H9 (cell line): ENCODE results near the gene KIF13A. TPM values are rescaled to one million over a fixed set of nuclear protein-coding genes. Genes with fewer than 3 reads are reported as not detected.

Experiments used
- DNase-seq: peaks from one replicate; pipeline ENCODE4 v3.0.0-alpha.2; 2017
- H2AFZ ChIP-seq: one replicate; pipeline ENCODE4 v1.6.1; 2013; ENCODE audit warnings: mild to moderate bottlenecking, low read length, control low read depth, moderate library complexity
- H2AK5ac ChIP-seq: 2 replicates; pipeline ENCODE4 v1.6.1; 2013; ENCODE audit warnings: low read length, control low read depth, mixed read lengths; ENCODE audit not compliant: insufficient read length
- H2BK120ac ChIP-seq: one replicate; pipeline ENCODE4 v1.6.1; 2013; ENCODE audit warnings: low read depth, mild to moderate bottlenecking, low read length, control low read depth, inconsistent platforms; ENCODE audit not compliant: poor library complexity, severe bottlenecking
- H2BK12ac ChIP-seq: 2 replicates; pipeline ENCODE4 v1.6.1; 2013; ENCODE audit warnings: low read length, control low read depth, mixed read lengths, low read depth; ENCODE audit not compliant: insufficient read length
- H2BK15ac ChIP-seq: 2 replicates; pipeline ENCODE4 v1.6.1; 2013; ENCODE audit warnings: low read depth, low read length, control low read depth
- H2BK20ac ChIP-seq: one replicate; pipeline ENCODE4 v1.6.1; 2013; ENCODE audit warnings: low read depth, mild to moderate bottlenecking, low read length, control low read depth, inconsistent platforms; ENCODE audit not compliant: poor library complexity, severe bottlenecking
- H2BK5ac ChIP-seq: 2 replicates; pipeline ENCODE4 v1.6.1; 2013; ENCODE audit warnings: low read length, control low read depth, mixed read lengths; ENCODE audit not compliant: insufficient read length
- H3K14ac ChIP-seq: 2 replicates; pipeline ENCODE4 v1.6.1; 2013; ENCODE audit warnings: low read length, control low read depth; ENCODE audit not compliant: insufficient read depth
- H3K18ac ChIP-seq: 2 replicates; pipeline ENCODE4 v1.6.1; 2013; ENCODE audit warnings: low read depth, mild to moderate bottlenecking, mixed read lengths, low read length, control low read depth; ENCODE audit not compliant: insufficient read length
- H3K23ac ChIP-seq: 2 replicates; pipeline ENCODE4 v1.6.1; 2013; ENCODE audit warnings: low read length, control low read depth, mixed read lengths, low read depth; ENCODE audit not compliant: insufficient read length
- H3K23me2 ChIP-seq: 2 replicates; pipeline ENCODE4 v1.6.1; 2013; ENCODE audit warnings: low read depth, mild to moderate bottlenecking, mixed read lengths, low read length, control low read depth; ENCODE audit not compliant: insufficient read length, poor library complexity, severe bottlenecking
- H3K27ac ChIP-seq: 2 replicates; pipeline ENCODE4 v1.5.1; 2013; ENCODE audit warnings: low read length, control low read depth, mixed read lengths, low read depth; ENCODE audit not compliant: insufficient read length
- H3K27me3 ChIP-seq: 2 replicates; pipeline ENCODE4 v1.6.1; 2013; ENCODE audit warnings: low read length, control low read depth, inconsistent platforms; ENCODE audit not compliant: insufficient read depth
- H3K4ac ChIP-seq: 2 replicates; pipeline ENCODE4 v1.6.1; 2013; ENCODE audit warnings: low read depth, mild to moderate bottlenecking, control low read depth, inconsistent platforms, low read length, moderate library complexity
- H3K4me1 ChIP-seq: 2 replicates; pipeline ENCODE4 v1.6.1; 2013; ENCODE audit warnings: low read length, control low read depth, inconsistent platforms; ENCODE audit not compliant: insufficient read depth
- H3K4me2 ChIP-seq: 2 replicates; pipeline ENCODE4 v1.6.1; 2013; ENCODE audit warnings: low read length, control low read depth, mixed read lengths; ENCODE audit not compliant: insufficient read length, insufficient read depth
- H3K56ac ChIP-seq: 2 replicates; pipeline ENCODE4 v1.6.1; 2013; ENCODE audit warnings: low read depth, mild to moderate bottlenecking, mixed read lengths, low read length, control low read depth; ENCODE audit not compliant: insufficient read length
- H3K79me1 ChIP-seq: 2 replicates; pipeline ENCODE4 v1.6.1; 2013; ENCODE audit warnings: low read depth, mild to moderate bottlenecking, moderate library complexity, low read length, control low read depth, inconsistent platforms; ENCODE audit not compliant: insufficient read depth, poor library complexity, severe bottlenecking
- H3K79me2 ChIP-seq: 2 replicates; pipeline ENCODE4 v1.6.1; 2013; ENCODE audit warnings: low read length, control low read depth, inconsistent platforms; ENCODE audit not compliant: insufficient read depth
- H3K9ac ChIP-seq: 2 replicates; pipeline ENCODE4 v1.6.1; 2013; ENCODE audit warnings: low read length, control low read depth, mixed read lengths; ENCODE audit not compliant: insufficient read length; ENCODE audit errors: extremely low read depth
- H3K9me3 ChIP-seq: one replicate; pipeline ENCODE4 v1.6.1; 2013; ENCODE audit warnings: low read depth, low read length, inconsistent platforms; ENCODE audit not compliant: control insufficient read depth
- H3T11ph ChIP-seq: one replicate; pipeline ENCODE4 v1.6.1; 2013; ENCODE audit warnings: mild to moderate bottlenecking, low read length, control low read depth, inconsistent platforms
- H4K20me1 ChIP-seq: one replicate; pipeline ENCODE4 v1.6.1; 2013; ENCODE audit not compliant: control insufficient read depth, insufficient read length, insufficient read depth
- H4K5ac ChIP-seq: 2 replicates; pipeline ENCODE4 v1.6.1; 2013; ENCODE audit warnings: low read depth, mild to moderate bottlenecking, mixed read lengths, low read length, control low read depth; ENCODE audit not compliant: insufficient read length
- H4K8ac ChIP-seq: replicated peaks from 2 replicates; pipeline ENCODE4 v1.6.1; 2013; ENCODE audit warnings: low read length, control low read depth, mixed read lengths, low read depth; ENCODE audit not compliant: insufficient read length
- H4K91ac ChIP-seq: 2 replicates; pipeline ENCODE4 v1.6.1; 2013; ENCODE audit warnings: low read depth, mild to moderate bottlenecking, moderate library complexity, mixed read lengths, low read length, control low read depth; ENCODE audit not compliant: insufficient read length
- H3K27ac Mint-ChIP-seq, 3 experiments: 2 replicates in 2 of 3; 3 replicates in 1 of 3; pipeline ENCODE4 v1.8.0; 2020 to 2021; ENCODE audit warnings: mixed read lengths in 3 of 3, mild to moderate bottlenecking in 1 of 3, moderate library complexity in 1 of 3
- H3K27me3 Mint-ChIP-seq: 2 replicates; pipeline ENCODE4 v1.8.0; 2021; ENCODE audit warnings: low read depth, mild to moderate bottlenecking, moderate library complexity, mixed read lengths
- H3K36me3 Mint-ChIP-seq, 3 experiments: 2 replicates in 2 of 3; 3 replicates in 1 of 3; pipeline ENCODE4 v1.8.0; 2020 to 2021; ENCODE audit warnings: low read depth in 3 of 3, mixed read lengths in 3 of 3; ENCODE audit not compliant: insufficient read depth in 1 of 3
- H3K4me1 Mint-ChIP-seq, 2 experiments: 2 replicates each; pipeline ENCODE4 v1.8.0; 2020; ENCODE audit warnings: mixed read lengths in 2 of 2
- H3K4me3 Mint-ChIP-seq, 2 experiments: 2 replicates in 1 of 2; 3 replicates in 1 of 2; pipeline ENCODE4 v1.8.0; 2020 to 2021; ENCODE audit warnings: mild to moderate bottlenecking in 2 of 2, mixed read lengths in 2 of 2, moderate library complexity in 1 of 2
- H3K9me3 Mint-ChIP-seq, 2 experiments: 2 replicates in 1 of 2; 3 replicates in 1 of 2; pipeline ENCODE4 v1.8.0; 2020; ENCODE audit warnings: mild to moderate bottlenecking in 2 of 2, mixed read lengths in 2 of 2, moderate library complexity in 1 of 2
- CTCF ChIP-seq: fragments of 200-600 bp; sonication (generic); conservative IDR thresholded peaks from 3 replicates; pipeline ENCODE4 v1.8.0; 2021; ENCODE audit warnings: antibody characterized with exemption, mild to moderate bottlenecking
- total RNA-seq: library from RNA; stranded (reverse); gene quantifications from 2 replicates; pipeline ENCODE4 v1.2.1, GENCODE V29; 2021

The KIF13A gene
- total RNA-seq, 1 experiment from 2014 or later = 38.2 TPM

- Histone ChIP-seq H3K79me1 (no peaks in the 10 kb centered on the region), H3K4me1 (no peaks in the 10 kb centered on the region), H3T11ph (no peak overlapping the region), H2BK120ac (no peak overlapping the region), H2BK5ac (no peak overlapping the region), H2AK5ac (no peak overlapping the region), H4K20me1 (no peaks in the 10 kb centered on the region), H3K9me3 (no peaks in the 10 kb centered on the region), H3K23me2 (no peaks in the 10 kb centered on the region), H4K8ac (no peak overlapping the region), H3K4me2 (no peak overlapping the region), H3K4ac (no peak overlapping the region), H3K14ac (no peak overlapping the region), H2BK20ac (no peak overlapping the region), H3K79me2 (no peaks in the 10 kb centered on the region), H3K27me3 (no peaks in the 10 kb centered on the region), H3K56ac (no peak overlapping the region), H3K23ac (no peak overlapping the region), H2BK15ac (no peak overlapping the region), H3K27ac (no peak overlapping the region), H4K5ac (no peak overlapping the region), H4K91ac (no peak overlapping the region), H2BK12ac (no peak overlapping the region), H3K9ac (no peak overlapping the region), H3K18ac (no peak overlapping the region), H2AFZ (no peak overlapping the region)
- H3K27me3 Mint-ChIP-seq = no peaks in the 10 kb centered on the region
- no peaks in the 10 kb centered on the region for H3K9me3 Mint-ChIP-seq
- H3K27ac Mint-ChIP-seq = peak overlapping the region in 2 of 3 experiments; percentile 30 to 77; a peak in 1 of 7 replicates
- TF ChIP-seq CTCF = no peak
- DNase-seq = no peak
- H3K4me1 Mint-ChIP-seq = peaks cover 8 to 24% of the 10 kb centered on the region in 2 experiments
- no peak overlapping the region for H3K4me3 Mint-ChIP-seq
- H3K36me3 Mint-ChIP-seq = peaks cover 16 to 40% (median 37%) of the 10 kb centered on the region in 3 experiments; a peak in 6 of 7 replicates
Observed at GRCh38 chr6:17835784-17836183, 151.7 kb downstream of the KIF13A start.
